RWPE2 (cell line): Measurements from ENCODE around the gene ACKR3.

Source experiments
- ATAC-seq: fragments of 200-7000 bp; cut with Tn5 transposase; 3 replicates; pipeline ENCODE4 v1.9.1; 2021; ENCODE audit warnings: low read depth
- DNase-seq: peaks from one replicate; pipeline ENCODE4 v3.0.0-alpha.2; 2020; ENCODE audit warnings: low spot score
- H3K27ac ChIP-seq: fragments of 450-650 bp; 2 replicates; pipeline ENCODE4 v1.5.1; 2017; ENCODE audit warnings: mild to moderate bottlenecking; ENCODE audit not compliant: poor library complexity, severe bottlenecking
- H3K27me3 ChIP-seq: fragments of 250-450 bp; sonication (Bioruptor Pico); 2 replicates; pipeline ENCODE4 v1.5.1; 2021; ENCODE audit warnings: mild to moderate bottlenecking, moderate library complexity; ENCODE audit not compliant: insufficient read depth, poor library complexity, severe bottlenecking
- H3K36me3 ChIP-seq: fragments of 250-450 bp; sonication (Bioruptor Pico); 2 replicates; pipeline ENCODE4 v1.5.1; 2020; ENCODE audit warnings: low read depth, mild to moderate bottlenecking, moderate library complexity
- H3K4me1 ChIP-seq: fragments of 250-450 bp; sonication (Bioruptor Pico); 2 replicates; pipeline ENCODE4 v1.5.1; 2021; ENCODE audit warnings: mild to moderate bottlenecking, moderate library complexity; ENCODE audit not compliant: insufficient read depth, poor library complexity, severe bottlenecking
- H3K4me3 ChIP-seq: fragments of 250-450 bp; sonication (Bioruptor Pico); 2 replicates; pipeline ENCODE4 v1.5.1; 2021; ENCODE audit warnings: mild to moderate bottlenecking, moderate library complexity; ENCODE audit not compliant: severe bottlenecking
- H3K9me3 ChIP-seq: fragments of 250-450 bp; sonication (Bioruptor Pico); 2 replicates; pipeline ENCODE4 v1.5.1; 2021; ENCODE audit warnings: mild to moderate bottlenecking, moderate library complexity; ENCODE audit not compliant: severe bottlenecking
- TF ChIP-seq, protein P1 (sequence below): fragments of 450-650 bp; IDR thresholded peaks from one replicate; pipeline ENCODE4 v1.5.1; 2017; ENCODE audit warnings: mild to moderate bottlenecking, moderate library complexity; ENCODE audit not compliant: poor library complexity, severe bottlenecking

The ACKR3 gene

DNA sequence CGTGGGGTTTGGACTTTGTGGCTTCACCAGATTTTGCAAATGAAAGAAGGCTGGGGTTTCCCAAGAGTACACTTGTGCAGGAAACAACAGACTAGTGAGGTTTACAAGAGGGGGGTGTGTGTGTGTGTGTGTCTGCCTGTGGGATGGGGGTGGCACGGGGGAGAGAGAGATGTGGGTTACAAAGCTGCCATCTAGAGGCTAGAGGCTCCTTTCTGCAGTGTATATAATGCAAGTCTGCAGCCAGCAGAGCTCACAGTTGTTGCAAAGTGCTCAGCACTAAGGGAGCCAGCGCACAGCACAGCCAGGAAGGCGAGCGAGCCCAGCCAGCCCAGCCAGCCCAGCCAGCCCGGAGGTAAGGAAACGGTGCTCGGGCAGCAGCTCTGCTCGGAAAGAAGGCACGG, at the start of gene ACKR3:
ACKR3 (plus strand) TSS at position 253 of the 401 bp plus-strand sequence. CDS start 10,641 bp downstream, outside the sequence.
- H3K9me3 ChIP-seq: no peaks in the 10 kb centered on the region
- peaks cover 9% of the 10 kb centered on the region for H3K27me3 ChIP-seq
- H3K4me3 ChIP-seq: no peak within 1 kb of the TSS
- DNase-seq (no peak), ATAC-seq (peak; percentile 93)
- TF ChIP-seq, protein P1, sequence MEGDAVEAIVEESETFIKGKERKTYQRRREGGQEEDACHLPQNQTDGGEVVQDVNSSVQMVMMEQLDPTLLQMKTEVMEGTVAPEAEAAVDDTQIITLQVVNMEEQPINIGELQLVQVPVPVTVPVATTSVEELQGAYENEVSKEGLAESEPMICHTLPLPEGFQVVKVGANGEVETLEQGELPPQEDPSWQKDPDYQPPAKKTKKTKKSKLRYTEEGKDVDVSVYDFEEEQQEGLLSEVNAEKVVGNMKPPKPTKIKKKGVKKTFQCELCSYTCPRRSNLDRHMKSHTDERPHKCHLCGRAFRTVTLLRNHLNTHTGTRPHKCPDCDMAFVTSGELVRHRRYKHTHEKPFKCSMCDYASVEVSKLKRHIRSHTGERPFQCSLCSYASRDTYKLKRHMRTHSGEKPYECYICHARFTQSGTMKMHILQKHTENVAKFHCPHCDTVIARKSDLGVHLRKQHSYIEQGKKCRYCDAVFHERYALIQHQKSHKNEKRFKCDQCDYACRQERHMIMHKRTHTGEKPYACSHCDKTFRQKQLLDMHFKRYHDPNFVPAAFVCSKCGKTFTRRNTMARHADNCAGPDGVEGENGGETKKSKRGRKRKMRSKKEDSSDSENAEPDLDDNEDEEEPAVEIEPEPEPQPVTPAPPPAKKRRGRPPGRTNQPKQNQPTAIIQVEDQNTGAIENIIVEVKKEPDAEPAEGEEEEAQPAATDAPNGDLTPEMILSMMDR: peak; percentile 54
- no peaks in the 10 kb centered on the region for H3K4me1 ChIP-seq
- H3K36me3 ChIP-seq: no peaks in the 10 kb centered on the region
- H3K27ac ChIP-seq: no peak within 1 kb of the TSS

DNA sequence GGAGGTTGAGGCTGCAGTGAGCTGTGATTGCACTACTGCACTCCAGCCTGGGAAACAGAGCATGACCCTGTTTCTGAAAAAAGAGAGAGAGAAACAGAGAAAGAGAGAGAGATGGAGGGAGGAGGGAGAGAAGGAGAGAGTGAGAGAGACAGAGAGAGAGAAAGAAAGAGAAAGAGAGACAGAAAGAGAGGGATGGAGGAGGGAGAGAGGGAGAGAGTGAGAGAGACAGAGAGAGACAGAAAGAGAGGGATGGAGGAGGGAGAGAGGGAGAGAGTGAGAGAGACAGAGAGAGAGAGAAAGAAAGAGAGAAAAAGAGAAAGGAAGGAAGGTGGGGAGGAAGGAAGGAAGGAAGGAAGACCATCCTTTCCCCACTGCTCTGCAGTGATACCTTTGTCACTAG, 48.1 kb upstream of the ACKR3 start:
- Histone ChIP-seq H3K27ac (no peak overlapping the region), H3K4me3 (no peak overlapping the region), H3K36me3 (no peaks in the 10 kb centered on the region), H3K4me1 (no peaks in the 10 kb centered on the region), H3K27me3 (no peaks in the 10 kb centered on the region), H3K9me3 (no peaks in the 10 kb centered on the region)
- ATAC-seq (no peak), DNase-seq (no peak)
- TF ChIP-seq, protein P1: no peak

DNA sequence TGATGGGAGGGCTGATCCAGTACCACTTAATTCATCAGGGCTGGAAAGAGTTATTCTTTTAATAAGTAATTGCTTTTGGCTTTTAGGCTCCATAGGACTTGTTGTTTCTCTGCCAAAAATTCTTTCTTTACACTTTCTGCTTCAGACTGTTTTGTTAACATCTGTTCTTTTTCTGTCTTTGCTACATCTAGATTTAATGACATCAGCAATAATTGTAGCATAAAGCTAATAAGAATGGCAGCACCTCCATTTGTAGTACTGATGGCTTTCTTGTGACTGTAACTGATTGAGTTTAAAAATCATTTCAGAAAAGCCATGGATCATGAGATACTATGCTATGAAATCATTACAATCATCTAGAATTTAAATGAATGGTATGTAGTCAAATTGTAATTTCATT, 46.4 kb upstream of the ACKR3 start:
- no peak for DNase-seq

DNA sequence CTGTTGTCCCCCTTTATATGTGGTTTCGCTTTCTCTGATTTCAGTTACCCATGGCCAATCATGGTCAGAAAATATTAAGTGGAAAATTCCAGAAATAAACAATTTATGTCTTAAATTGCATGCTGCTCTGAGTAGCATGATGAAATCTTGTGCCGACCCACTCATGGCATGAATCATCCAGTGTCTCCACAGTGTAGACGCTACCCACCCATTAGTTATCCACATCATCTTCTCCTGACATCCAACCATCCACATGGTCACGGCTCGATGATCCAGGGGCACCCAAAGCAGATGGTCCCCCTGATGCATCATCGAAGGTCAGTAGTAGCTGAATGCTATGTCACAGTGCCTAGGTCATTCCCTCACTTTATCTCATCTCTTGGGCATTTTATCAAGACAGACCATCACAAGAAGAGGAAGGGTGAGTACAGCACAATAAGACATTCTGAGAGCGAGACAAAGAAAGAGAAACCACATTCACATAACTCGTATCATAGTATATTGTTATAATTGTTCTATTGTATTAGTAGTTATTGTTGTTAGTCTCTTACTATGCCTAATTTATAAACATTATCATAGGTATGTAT, 44.1 kb upstream of the ACKR3 start:
- H3K36me3 ChIP-seq: no peaks in the 10 kb centered on the region
- H3K27ac ChIP-seq: no peak overlapping the region
- H3K9me3 ChIP-seq: no peaks in the 10 kb centered on the region
- H3K4me3 ChIP-seq: no peak overlapping the region
- no peak for ATAC-seq
- no peak for DNase-seq
- no peaks in the 10 kb centered on the region for H3K27me3 ChIP-seq
- no peaks in the 10 kb centered on the region for H3K4me1 ChIP-seq
- TF ChIP-seq, protein P1: no peak

More for the DNA sequence above, 46.4 kb upstream of the ACKR3 start:
- Histone ChIP-seq H3K27me3 (no peaks in the 10 kb centered on the region), H3K36me3 (no peaks in the 10 kb centered on the region), H3K4me3 (no peak overlapping the region), H3K27ac (no peak overlapping the region), H3K9me3 (no peaks in the 10 kb centered on the region), H3K4me1 (no peaks in the 10 kb centered on the region)
- TF ChIP-seq, protein P1: no peak
- ATAC-seq: no peak

DNA sequence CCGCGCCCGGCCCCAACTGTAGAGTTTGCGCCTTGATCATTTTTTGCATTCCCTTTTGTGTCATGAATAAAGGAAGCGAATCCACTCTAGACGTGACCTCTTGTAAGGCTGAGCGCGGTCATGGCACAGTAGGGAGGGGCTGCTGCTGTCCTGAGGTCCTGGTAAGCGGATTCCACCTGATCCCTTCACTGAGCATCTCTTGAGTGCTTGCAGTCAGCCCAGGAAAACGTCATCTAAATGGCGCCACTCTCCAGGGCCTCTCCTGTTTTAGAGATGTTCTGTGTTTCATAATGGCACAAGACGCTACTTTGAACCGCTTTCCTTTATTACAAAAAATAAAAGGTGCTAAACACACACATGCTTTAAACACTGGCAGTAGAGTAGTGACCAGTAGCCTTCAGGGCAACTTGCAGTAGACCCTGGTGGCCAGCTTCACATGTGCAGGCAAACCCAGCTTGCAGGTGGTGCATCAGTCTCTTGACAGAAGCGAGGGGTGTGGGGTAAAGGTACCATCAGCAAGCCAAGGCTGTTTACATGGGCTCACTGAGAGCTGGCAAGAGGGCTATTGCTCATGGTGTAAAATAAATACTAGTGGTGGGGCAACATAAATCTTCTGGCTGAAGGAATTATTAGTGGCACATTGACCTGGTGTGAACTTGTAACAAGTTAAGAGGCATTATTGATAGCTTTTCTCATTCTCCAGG, 43.0 kb upstream of the ACKR3 start:
- Histone ChIP-seq H3K27me3 (no peaks in the 10 kb centered on the region), H3K4me3 (no peak overlapping the region), H3K27ac (no peak overlapping the region), H3K36me3 (no peaks in the 10 kb centered on the region), H3K9me3 (no peaks in the 10 kb centered on the region), H3K4me1 (no peaks in the 10 kb centered on the region)
- TF ChIP-seq, protein P1: no peak
- no peak for DNase-seq
- ATAC-seq: no peak
